H1 (cell line): ENCODE measurements around the gene PASK.

ENCODE experiments used
- CBX5 ChIP-seq: fragments of 300-800, 300-1000 bp; sonication (generic); IDR thresholded peaks from 2 replicates; pipeline ENCODE4 v1.7.1; 2016; ENCODE audit warnings: antibody characterized with exemption, low read length, low read depth
- CHD2 ChIP-seq: IDR thresholded peaks from 2 replicates; pipeline ENCODE4 v1.6.1; 2012; ENCODE audit warnings: low read length, improper control_type of control experiment
- TF ChIP-seq, protein P1 (sequence below), 3 experiments: IDR thresholded peaks; 1 replicate in 2 of 3; 2 replicates in 1 of 3; pipeline versions ENCODE4 v1.5.1 to v1.6.1; 2011; ENCODE audit warnings: low read length in 3 of 3, mild to moderate bottlenecking in 3 of 3, inconsistent platforms in 2 of 3, low read depth in 1 of 3, moderate library complexity in 1 of 3; ENCODE audit not compliant: insufficient read depth in 1 of 3; ENCODE audit errors: control extremely low read depth in 1 of 3

DNA sequence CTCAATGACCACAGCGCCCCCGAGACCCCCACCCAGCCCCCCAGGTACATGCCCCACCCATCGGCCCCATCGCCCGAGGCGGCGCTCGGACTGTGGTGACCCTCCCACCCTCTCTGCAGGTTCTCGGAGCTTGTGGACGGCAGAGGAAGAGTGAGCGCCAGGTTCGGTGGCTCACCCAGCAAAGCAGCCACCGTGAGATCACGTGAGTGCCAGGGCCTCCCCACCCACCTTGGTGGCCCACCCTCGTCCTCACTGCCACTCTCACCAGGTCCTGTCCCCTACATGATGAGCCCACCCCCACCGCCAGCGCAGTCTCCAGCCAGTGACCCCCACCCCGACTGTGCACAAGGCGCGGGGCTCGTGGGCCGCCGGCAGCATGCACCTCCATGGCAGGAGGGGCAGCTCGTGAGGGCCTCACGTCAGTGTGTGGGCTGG lies 77.6 kb downstream of the PASK start:
- TF ChIP-seq CHD2 (no peak), CBX5 (no peak)
- TF ChIP-seq, protein P1, sequence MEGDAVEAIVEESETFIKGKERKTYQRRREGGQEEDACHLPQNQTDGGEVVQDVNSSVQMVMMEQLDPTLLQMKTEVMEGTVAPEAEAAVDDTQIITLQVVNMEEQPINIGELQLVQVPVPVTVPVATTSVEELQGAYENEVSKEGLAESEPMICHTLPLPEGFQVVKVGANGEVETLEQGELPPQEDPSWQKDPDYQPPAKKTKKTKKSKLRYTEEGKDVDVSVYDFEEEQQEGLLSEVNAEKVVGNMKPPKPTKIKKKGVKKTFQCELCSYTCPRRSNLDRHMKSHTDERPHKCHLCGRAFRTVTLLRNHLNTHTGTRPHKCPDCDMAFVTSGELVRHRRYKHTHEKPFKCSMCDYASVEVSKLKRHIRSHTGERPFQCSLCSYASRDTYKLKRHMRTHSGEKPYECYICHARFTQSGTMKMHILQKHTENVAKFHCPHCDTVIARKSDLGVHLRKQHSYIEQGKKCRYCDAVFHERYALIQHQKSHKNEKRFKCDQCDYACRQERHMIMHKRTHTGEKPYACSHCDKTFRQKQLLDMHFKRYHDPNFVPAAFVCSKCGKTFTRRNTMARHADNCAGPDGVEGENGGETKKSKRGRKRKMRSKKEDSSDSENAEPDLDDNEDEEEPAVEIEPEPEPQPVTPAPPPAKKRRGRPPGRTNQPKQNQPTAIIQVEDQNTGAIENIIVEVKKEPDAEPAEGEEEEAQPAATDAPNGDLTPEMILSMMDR (IDR thresholded peaks at IDR 0.05; ENCODE audit: control extremely low read depth in 1 of 3, insufficient read depth in 1 of 3, low read depth in 1 of 3, low read length in 3 of 3), result no peak
